ENCODE results near the gene NRG4.

The NRG4 gene

GRCh38 chr15:75891895-75892294, 120.3 kb downstream of the NRG4 start:
- H4K20me1 ChIP-seq (ENCODE audit: insufficient read depth, low read length): no peaks in the 10 kb centered on the region
- H3K4me1 ChIP-seq (ENCODE audit: low read length): no peaks in the 10 kb centered on the region
- no peak for DNase-seq
- H3K4me2 ChIP-seq (ENCODE audit: low read depth, low read length): no peak overlapping the region
- no peak for TF ChIP-seq EZH2phosphoT487 (IDR thresholded peaks at IDR 0.05; ENCODE audit: low read length)
- no peak for TF ChIP-seq CTCF (IDR thresholded peaks at IDR 0.05; ENCODE audit: low read length)
- TF ChIP-seq EZH2 (optimal IDR thresholded peaks at IDR 0.05; ENCODE audit: low read depth, low read length): no peak
- H3F3A ChIP-seq (ENCODE audit: insufficient read depth, low read length): no peaks in the 10 kb centered on the region
- H3K36me3 ChIP-seq (replicated peaks; ENCODE audit: insufficient read depth, low read length): no peaks in the 10 kb centered on the region
- H3K9me3 ChIP-seq (replicated peaks; ENCODE audit: insufficient read depth, low read length): no peaks in the 10 kb centered on the region
- H3K4me3 ChIP-seq (ENCODE audit: low read length): no peak overlapping the region
- H2AFZ ChIP-seq (ENCODE audit: low read length): no peak overlapping the region
- no peak overlapping the region for H3K27ac ChIP-seq (ENCODE audit: low read length)
- no peaks in the 10 kb centered on the region for H3K79me2 ChIP-seq (ENCODE audit: low read length)
- no peaks in the 10 kb centered on the region for H3K27me3 ChIP-seq (replicated peaks; ENCODE audit: insufficient read depth, low read length)
- H3K9ac ChIP-seq (ENCODE audit: low read length): no peak overlapping the region
- H3K9me2 ChIP-seq (replicated peaks; ENCODE audit: insufficient read depth, low read length): no peaks in the 10 kb centered on the region
